HEK293 (cell line): ENCODE data around the gene ALLC.

Experiments used
- CTCF ChIA-PET: fragments of 350-600 bp; formaldehyde crosslinking; extraction: SDS; loops from one replicate; lab custom pipeline; 2021; ENCODE audit warnings: antibody characterized with exemption; lab: Yijun Ruan, JAX
- POLR2A ChIA-PET: fragments of 300-600 bp; formaldehyde crosslinking; extraction: SDS; loops from one replicate; lab custom pipeline; 2020; ENCODE audit warnings: antibody characterized with exemption, inconsistent platforms; lab: Yijun Ruan, JAX
- H3K27ac ChIP-seq: fragments of 200-500 bp; sonication (Bioruptor generic); 2 replicates; pipeline ENCODE4 v1.5.1; 2014; ENCODE audit warnings: low read depth, low read length, control low read depth, inconsistent platforms; ENCODE audit errors: extremely low read depth
- H3K36me3 ChIP-seq, 2 experiments: fragments of 200-500 bp in 1 of 2; sonication (Bioruptor generic) in 1 of 2; 1 replicate in 1 of 2; 2 replicates in 1 of 2; pipeline ENCODE4 v1.5.1; 2014 to 2017; ENCODE audit warnings: inconsistent platforms in 2 of 2, low read length in 2 of 2; ENCODE audit not compliant: control insufficient read depth in 2 of 2, insufficient read depth in 1 of 2
- H3K4me1 ChIP-seq: fragments of 200-500 bp; sonication (Bioruptor generic); 2 replicates; pipeline ENCODE4 v1.5.1; 2014; ENCODE audit warnings: mild to moderate bottlenecking, low read length, inconsistent platforms; ENCODE audit not compliant: control insufficient read depth, insufficient read depth
- H3K4me3 ChIP-seq: 2 replicates; pipeline ENCODE4 v1.5.1; 2011; ENCODE audit warnings: low read depth, mild to moderate bottlenecking, control low read depth, low read length, moderate library complexity
- H3K9me3 ChIP-seq: fragments of 200-500 bp; sonication (Bioruptor generic); 2 replicates; pipeline ENCODE4 v1.5.1; 2014; ENCODE audit warnings: low read depth, low read length, inconsistent platforms; ENCODE audit not compliant: control insufficient read depth, insufficient read depth
- BCL11B ChIP-seq: fragments of 450-650 bp; formaldehyde crosslinking; IDR thresholded peaks from 2 replicates; pipeline ENCODE4 v1.5.1; 2016; ENCODE audit warnings: low read depth, missing biosample characterization, missing genetic modification characterization
- HOXA7 ChIP-seq: sonication (generic); formaldehyde crosslinking; IDR thresholded peaks from 2 replicates; pipeline ENCODE4 v1.8.1; 2022; ENCODE audit warnings: missing genetic modification reagents, borderline replicate concordance
- HOXD13 ChIP-seq: sonication (generic); formaldehyde crosslinking; IDR thresholded peaks from 2 replicates; pipeline ENCODE4 v1.8.0; 2022; ENCODE audit warnings: missing genetic modification reagents, borderline replicate concordance
- SCRT2 ChIP-seq: fragments of 450-650 bp; formaldehyde crosslinking; IDR thresholded peaks from 2 replicates; pipeline ENCODE4 v1.5.1; 2016; ENCODE audit warnings: missing biosample characterization, missing genetic modification characterization
- ZNF146 ChIP-seq: fragments of 450-650 bp; formaldehyde crosslinking; IDR thresholded peaks from 2 replicates; pipeline ENCODE4 v1.5.1; 2016; ENCODE audit warnings: missing biosample characterization, missing genetic modification characterization
- ZNF157 ChIP-seq: fragments of 450-650 bp; formaldehyde crosslinking; IDR thresholded peaks from 2 replicates; pipeline ENCODE4 v1.5.1; 2016; ENCODE audit warnings: missing biosample characterization, missing genetic modification characterization
- ZNF184 ChIP-seq: fragments of 450-650 bp; IDR thresholded peaks from 2 replicates; pipeline ENCODE4 v1.5.1; 2018; ENCODE audit warnings: missing biosample characterization, mild to moderate bottlenecking, missing genetic modification characterization
- ZNF19 ChIP-seq: fragments of 450-650 bp; formaldehyde crosslinking; IDR thresholded peaks from 2 replicates; pipeline ENCODE4; 2016; ENCODE audit warnings: missing biosample characterization, missing genetic modification characterization, low read depth
- ZNF239 ChIP-seq: fragments of 450-650 bp; formaldehyde crosslinking; IDR thresholded peaks from 2 replicates; pipeline ENCODE4 v1.5.1; 2016; ENCODE audit warnings: missing biosample characterization, missing genetic modification characterization
- ZNF404 ChIP-seq: fragments of 450-650 bp; formaldehyde crosslinking; IDR thresholded peaks from 2 replicates; pipeline ENCODE4 v1.5.1; 2017; ENCODE audit warnings: missing biosample characterization, missing genetic modification characterization
- ZNF48 ChIP-seq: fragments of 450-650 bp; formaldehyde crosslinking; IDR thresholded peaks from 2 replicates; pipeline ENCODE4 v1.5.1; 2016; ENCODE audit warnings: missing biosample characterization, missing genetic modification characterization
- ZNF501 ChIP-seq: fragments of 450-650 bp; formaldehyde crosslinking; IDR thresholded peaks from 2 replicates; pipeline ENCODE4 v1.5.1; 2016; ENCODE audit warnings: missing biosample characterization, missing genetic modification characterization
- ZNF521 ChIP-seq: fragments of 450-650 bp; formaldehyde crosslinking; IDR thresholded peaks from 2 replicates; pipeline ENCODE4 v1.5.1; 2017; ENCODE audit warnings: missing biosample characterization, mild to moderate bottlenecking, missing genetic modification characterization
- ZNF701 ChIP-seq: fragments of 450-650 bp; formaldehyde crosslinking; IDR thresholded peaks from 2 replicates; pipeline ENCODE4 v1.5.1; 2016; ENCODE audit warnings: missing biosample characterization, missing genetic modification characterization
- ZNF791 ChIP-seq: fragments of 450-650 bp; formaldehyde crosslinking; IDR thresholded peaks from 2 replicates; pipeline ENCODE4 v1.5.1; 2016; ENCODE audit warnings: missing biosample characterization, missing genetic modification characterization
- ZNF792 ChIP-seq: fragments of 450-650 bp; formaldehyde crosslinking; IDR thresholded peaks from 2 replicates; pipeline ENCODE4 v1.5.1; 2016; ENCODE audit warnings: missing biosample characterization, missing genetic modification characterization
- TF ChIP-seq, protein P1 (sequence below): fragments of 450-650 bp; formaldehyde crosslinking; IDR thresholded peaks from 2 replicates; pipeline ENCODE4 v1.5.1; 2016; ENCODE audit warnings: missing biosample characterization, missing genetic modification characterization
- TF ChIP-seq, protein P2 (sequence below): fragments of 450-650 bp; formaldehyde crosslinking; IDR thresholded peaks from 2 replicates; pipeline ENCODE4 v1.5.1; 2016; ENCODE audit warnings: missing biosample characterization, missing genetic modification characterization
- TF ChIP-seq, protein P3 (sequence below): fragments of 450-650 bp; formaldehyde crosslinking; IDR thresholded peaks from 2 replicates; pipeline ENCODE4 v1.5.1; 2016; ENCODE audit warnings: missing biosample characterization, missing genetic modification characterization
- TF ChIP-seq, protein P4 (sequence below): fragments of 450-650 bp; formaldehyde crosslinking; IDR thresholded peaks from 2 replicates; pipeline ENCODE4 v1.5.1; 2016; ENCODE audit warnings: missing biosample characterization, missing genetic modification characterization
- TF ChIP-seq, protein P5 (sequence below): fragments of 450-650 bp; formaldehyde crosslinking; IDR thresholded peaks from 2 replicates; pipeline ENCODE4 v1.5.0; 2017; ENCODE audit warnings: missing biosample characterization, missing genetic modification characterization, borderline replicate concordance

Gene ALLC

DNA sequence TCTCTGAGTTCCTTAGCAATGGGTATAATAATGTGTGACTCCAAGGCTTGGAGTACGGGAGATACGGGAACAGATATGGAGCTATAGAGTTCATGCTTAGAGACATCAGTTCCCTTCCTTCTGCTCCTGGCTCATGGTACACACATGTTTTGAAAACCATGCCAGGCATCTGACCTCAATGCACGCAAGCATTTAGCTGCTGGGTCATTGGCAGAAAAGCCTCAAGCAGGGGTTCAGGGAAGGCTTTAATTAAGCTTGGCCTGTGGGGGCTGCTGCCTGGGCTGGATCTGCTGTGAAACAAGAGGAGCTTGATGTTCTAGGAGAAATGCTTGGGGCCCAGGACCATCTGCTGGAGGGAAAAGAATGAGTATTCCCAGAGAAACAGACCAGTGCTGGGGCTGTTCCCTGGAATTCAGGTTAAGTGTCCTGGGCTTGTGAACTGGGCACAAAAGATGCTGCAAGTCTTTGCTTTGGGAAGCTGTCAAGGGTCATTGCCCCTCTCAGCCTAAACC lies 3.2 kb downstream of the ALLC start:
- Histone ChIP-seq H3K9me3 (no peaks in the 10 kb centered on the region), H3K36me3 (no peaks in the 10 kb centered on the region), H3K27ac (no peak overlapping the region), H3K4me1 (no peaks in the 10 kb centered on the region), H3K4me3 (no peak overlapping the region)
- TF ChIP-seq ZNF157 (tag by site-specific recombination) (no peak), ZNF19 (tag by site-specific recombination) (no peak), ZNF404 (tag by site-specific recombination) (no peak)
- TF ChIP-seq, protein P1, sequence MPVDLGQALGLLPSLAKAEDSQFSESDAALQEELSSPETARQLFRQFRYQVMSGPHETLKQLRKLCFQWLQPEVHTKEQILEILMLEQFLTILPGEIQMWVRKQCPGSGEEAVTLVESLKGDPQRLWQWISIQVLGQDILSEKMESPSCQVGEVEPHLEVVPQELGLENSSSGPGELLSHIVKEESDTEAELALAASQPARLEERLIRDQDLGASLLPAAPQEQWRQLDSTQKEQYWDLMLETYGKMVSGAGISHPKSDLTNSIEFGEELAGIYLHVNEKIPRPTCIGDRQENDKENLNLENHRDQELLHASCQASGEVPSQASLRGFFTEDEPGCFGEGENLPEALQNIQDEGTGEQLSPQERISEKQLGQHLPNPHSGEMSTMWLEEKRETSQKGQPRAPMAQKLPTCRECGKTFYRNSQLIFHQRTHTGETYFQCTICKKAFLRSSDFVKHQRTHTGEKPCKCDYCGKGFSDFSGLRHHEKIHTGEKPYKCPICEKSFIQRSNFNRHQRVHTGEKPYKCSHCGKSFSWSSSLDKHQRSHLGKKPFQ: no peak
- ChIA-PET CTCF (interaction anchor here (0.6 kb wide), 1 partner anchor 359 kb away, joined by 3 read pairs; no protein-coding TSS in a partner anchor), POLR2A (no interaction called here)

DNA sequence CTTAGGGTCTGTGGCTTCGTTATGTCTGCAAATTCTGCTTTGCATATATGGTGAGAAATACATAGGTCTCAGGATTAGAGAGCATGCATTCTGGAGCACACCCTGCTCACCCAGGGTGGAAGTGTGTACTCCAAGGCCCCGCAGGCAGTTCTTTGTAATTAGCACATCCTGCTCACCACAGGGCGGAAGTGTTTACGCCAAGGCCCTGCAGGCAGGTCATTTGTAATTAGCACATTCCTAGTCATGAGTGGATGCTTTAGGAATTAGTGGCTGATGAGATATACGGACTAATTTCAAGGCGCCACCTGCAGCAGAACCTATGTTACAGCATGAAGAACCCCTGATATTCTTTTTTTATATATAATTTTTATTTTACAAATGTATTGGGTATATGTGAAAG lies 4.2 kb downstream of the ALLC start:
- Histone ChIP-seq H3K4me3 (no peak overlapping the region), H3K4me1 (no peaks in the 10 kb centered on the region)
- TF ChIP-seq ZNF521 (tag by site-specific recombination) (no peak), ZNF48 (no peak), ZNF404 (tag by site-specific recombination) (no peak), ZNF184 (no peak), SCRT2 (tag by site-specific recombination) (no peak), ZNF501 (tag by site-specific recombination) (no peak), HOXA7 (CRISPR knock-in tag) (no peak), BCL11B (no peak), ZNF239 (no peak), HOXD13 (no peak), ZNF701 (no peak), ZNF146 (tag by site-specific recombination) (no peak), ZNF792 (tag by site-specific recombination) (no peak), ZNF791 (tag by site-specific recombination) (no peak)
- TF ChIP-seq, protein P2, sequence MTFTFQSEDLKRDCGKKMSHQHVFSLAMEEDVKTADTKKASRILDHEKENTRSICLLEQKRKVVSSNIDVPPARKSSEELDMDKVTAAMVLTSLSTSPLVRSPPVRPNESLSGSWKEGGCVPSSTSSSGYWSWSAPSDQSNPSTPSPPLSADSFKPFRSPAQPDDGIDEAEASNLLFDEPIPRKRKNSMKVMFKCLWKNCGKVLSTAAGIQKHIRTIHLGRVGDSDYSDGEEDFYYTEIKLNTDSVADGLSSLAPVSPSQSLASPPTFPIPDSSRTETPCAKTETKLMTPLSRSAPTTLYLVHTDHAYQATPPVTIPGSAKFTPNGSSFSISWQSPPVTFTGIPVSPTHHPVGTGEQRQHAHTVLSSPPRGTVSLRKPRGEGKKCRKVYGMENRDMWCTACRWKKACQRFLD (tag by site-specific recombination): no peak
- TF ChIP-seq, protein P3, sequence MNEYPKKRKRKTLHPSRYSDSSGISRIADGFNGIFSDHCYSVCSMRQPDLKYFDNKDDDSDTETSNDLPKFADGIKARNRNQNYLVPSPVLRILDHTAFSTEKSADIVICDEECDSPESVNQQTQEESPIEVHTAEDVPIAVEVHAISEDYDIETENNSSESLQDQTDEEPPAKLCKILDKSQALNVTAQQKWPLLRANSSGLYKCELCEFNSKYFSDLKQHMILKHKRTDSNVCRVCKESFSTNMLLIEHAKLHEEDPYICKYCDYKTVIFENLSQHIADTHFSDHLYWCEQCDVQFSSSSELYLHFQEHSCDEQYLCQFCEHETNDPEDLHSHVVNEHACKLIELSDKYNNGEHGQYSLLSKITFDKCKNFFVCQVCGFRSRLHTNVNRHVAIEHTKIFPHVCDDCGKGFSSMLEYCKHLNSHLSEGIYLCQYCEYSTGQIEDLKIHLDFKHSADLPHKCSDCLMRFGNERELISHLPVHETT (tag by site-specific recombination): no peak
- TF ChIP-seq, protein P4, sequence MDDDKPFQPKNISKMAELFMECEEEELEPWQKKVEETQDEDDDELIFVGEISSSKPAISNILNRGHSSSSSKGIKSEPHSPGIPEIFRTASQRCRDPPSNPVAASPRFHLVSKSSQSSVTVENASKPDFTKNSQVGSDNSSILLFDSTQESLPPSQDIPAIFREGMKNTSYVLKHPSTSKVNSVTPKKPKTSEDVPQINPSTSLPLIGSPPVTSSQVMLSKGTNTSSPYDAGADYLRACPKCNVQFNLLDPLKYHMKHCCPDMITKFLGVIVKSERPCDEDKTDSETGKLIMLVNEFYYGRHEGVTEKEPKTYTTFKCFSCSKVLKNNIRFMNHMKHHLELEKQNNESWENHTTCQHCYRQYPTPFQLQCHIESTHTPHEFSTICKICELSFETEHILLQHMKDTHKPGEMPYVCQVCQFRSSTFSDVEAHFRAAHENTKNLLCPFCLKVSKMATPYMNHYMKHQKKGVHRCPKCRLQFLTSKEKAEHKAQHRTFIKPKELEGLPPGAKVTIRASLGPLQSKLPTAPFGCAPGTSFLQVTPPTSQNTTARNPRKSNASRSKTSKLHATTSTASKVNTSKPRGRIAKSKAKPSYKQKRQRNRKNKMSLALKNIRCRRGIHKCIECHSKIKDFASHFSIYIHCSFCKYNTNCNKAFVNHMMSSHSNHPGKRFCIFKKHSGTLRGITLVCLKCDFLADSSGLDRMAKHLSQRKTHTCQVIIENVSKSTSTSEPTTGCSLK (tag by site-specific recombination): no peak
- TF ChIP-seq, protein P5, sequence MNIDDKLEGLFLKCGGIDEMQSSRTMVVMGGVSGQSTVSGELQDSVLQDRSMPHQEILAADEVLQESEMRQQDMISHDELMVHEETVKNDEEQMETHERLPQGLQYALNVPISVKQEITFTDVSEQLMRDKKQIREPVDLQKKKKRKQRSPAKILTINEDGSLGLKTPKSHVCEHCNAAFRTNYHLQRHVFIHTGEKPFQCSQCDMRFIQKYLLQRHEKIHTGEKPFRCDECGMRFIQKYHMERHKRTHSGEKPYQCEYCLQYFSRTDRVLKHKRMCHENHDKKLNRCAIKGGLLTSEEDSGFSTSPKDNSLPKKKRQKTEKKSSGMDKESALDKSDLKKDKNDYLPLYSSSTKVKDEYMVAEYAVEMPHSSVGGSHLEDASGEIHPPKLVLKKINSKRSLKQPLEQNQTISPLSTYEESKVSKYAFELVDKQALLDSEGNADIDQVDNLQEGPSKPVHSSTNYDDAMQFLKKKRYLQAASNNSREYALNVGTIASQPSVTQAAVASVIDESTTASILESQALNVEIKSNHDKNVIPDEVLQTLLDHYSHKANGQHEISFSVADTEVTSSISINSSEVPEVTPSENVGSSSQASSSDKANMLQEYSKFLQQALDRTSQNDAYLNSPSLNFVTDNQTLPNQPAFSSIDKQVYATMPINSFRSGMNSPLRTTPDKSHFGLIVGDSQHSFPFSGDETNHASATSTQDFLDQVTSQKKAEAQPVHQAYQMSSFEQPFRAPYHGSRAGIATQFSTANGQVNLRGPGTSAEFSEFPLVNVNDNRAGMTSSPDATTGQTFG: no peak
- TF ChIP-seq, all 188 proteins: peak for 0
- CTCF ChIA-PET: no interaction called here
- H3K9me3 ChIP-seq: no peaks in the 10 kb centered on the region
- H3K27ac ChIP-seq: no peak overlapping the region
- POLR2A ChIA-PET: no interaction called here
- H3K36me3 ChIP-seq: no peaks in the 10 kb centered on the region
